ENCODE results near the gene CORO6. TPM values are rescaled to one million over a fixed set of nuclear protein-coding genes. Genes with fewer than 3 reads are reported as not detected.

Gene CORO6
- total RNA-seq, 1 donor from 2014 or later: 1.4 TPM

DNA sequence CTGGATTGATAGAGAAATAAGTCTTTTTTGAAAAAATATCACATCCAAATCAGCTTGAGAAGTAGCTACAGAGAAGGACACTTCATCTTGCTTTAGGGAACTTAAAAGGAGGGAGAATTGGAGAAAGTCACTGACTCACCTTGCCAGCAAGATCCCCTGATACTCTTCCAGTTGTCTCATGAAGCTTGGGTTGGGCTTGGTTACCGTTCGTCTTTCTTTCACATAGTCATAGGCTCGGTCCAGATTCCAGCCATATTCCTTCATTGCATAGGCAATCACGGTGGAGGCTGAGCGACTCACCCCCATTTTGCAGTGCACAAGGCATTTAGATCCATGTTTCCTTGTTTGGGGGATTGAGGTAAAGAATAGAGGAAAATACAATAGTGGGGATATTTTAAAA is 25.3 kb upstream of the CORO6 start:
- no peak for DNase-seq
- H3K4me1 Mint-ChIP-seq (ENCODE audit: low read depth, unreplicated experiment): peaks cover under 1% of the 10 kb centered on the region
- TF ChIP-seq, protein P1, sequence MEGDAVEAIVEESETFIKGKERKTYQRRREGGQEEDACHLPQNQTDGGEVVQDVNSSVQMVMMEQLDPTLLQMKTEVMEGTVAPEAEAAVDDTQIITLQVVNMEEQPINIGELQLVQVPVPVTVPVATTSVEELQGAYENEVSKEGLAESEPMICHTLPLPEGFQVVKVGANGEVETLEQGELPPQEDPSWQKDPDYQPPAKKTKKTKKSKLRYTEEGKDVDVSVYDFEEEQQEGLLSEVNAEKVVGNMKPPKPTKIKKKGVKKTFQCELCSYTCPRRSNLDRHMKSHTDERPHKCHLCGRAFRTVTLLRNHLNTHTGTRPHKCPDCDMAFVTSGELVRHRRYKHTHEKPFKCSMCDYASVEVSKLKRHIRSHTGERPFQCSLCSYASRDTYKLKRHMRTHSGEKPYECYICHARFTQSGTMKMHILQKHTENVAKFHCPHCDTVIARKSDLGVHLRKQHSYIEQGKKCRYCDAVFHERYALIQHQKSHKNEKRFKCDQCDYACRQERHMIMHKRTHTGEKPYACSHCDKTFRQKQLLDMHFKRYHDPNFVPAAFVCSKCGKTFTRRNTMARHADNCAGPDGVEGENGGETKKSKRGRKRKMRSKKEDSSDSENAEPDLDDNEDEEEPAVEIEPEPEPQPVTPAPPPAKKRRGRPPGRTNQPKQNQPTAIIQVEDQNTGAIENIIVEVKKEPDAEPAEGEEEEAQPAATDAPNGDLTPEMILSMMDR (IDR thresholded peaks at IDR 0.05; ENCODE audit: partially characterized antibody, unreplicated experiment): no peak
- H3K27ac Mint-ChIP-seq (ENCODE audit: unreplicated experiment): no peak overlapping the region
- no peak overlapping the region for H3K4me3 Mint-ChIP-seq (ENCODE audit: unreplicated experiment)
- H3K9me3 Mint-ChIP-seq (ENCODE audit: unreplicated experiment): peaks cover 2% of the 10 kb centered on the region
- no peaks in the 10 kb centered on the region for H3K36me3 Mint-ChIP-seq (ENCODE audit: unreplicated experiment)
- H3K27me3 Mint-ChIP-seq (ENCODE audit: unreplicated experiment): no peaks in the 10 kb centered on the region

- Mint-ChIP-seq H3K27me3 (ENCODE audit: unreplicated experiment) (peaks cover 1% of the 10 kb centered on the region), H3K4me3 (ENCODE audit: unreplicated experiment) (no peak overlapping the region), H3K27ac (ENCODE audit: unreplicated experiment) (no peak overlapping the region), H3K4me1 (ENCODE audit: low read depth, unreplicated experiment) (peaks cover 10% of the 10 kb centered on the region), H3K36me3 (ENCODE audit: unreplicated experiment) (no peaks in the 10 kb centered on the region), H3K9me3 (ENCODE audit: unreplicated experiment) (peaks cover 2% of the 10 kb centered on the region)
- no peak for DNase-seq
- TF ChIP-seq, protein P1 (IDR thresholded peaks at IDR 0.05; ENCODE audit: partially characterized antibody, unreplicated experiment): no peak
Observed at GRCh38 chr17:29645515-29646051, 22.9 kb upstream of the CORO6 start.

GRCh38 chr17:29643817-29644160 is 21.1 kb upstream of the CORO6 start:
- H3K9me3 Mint-ChIP-seq (ENCODE audit: unreplicated experiment): peaks cover 2% of the 10 kb centered on the region
- TF ChIP-seq, protein P1 (IDR thresholded peaks at IDR 0.05; ENCODE audit: partially characterized antibody, unreplicated experiment): no peak
- peaks cover 2% of the 10 kb centered on the region for H3K27me3 Mint-ChIP-seq (ENCODE audit: unreplicated experiment)
- no peak overlapping the region for H3K27ac Mint-ChIP-seq (ENCODE audit: unreplicated experiment)
- H3K36me3 Mint-ChIP-seq (ENCODE audit: unreplicated experiment): no peaks in the 10 kb centered on the region
- H3K4me3 Mint-ChIP-seq (ENCODE audit: unreplicated experiment): no peak overlapping the region
- DNase-seq: no peak
- peaks cover 15% of the 10 kb centered on the region for H3K4me1 Mint-ChIP-seq (ENCODE audit: low read depth, unreplicated experiment)

DNA sequence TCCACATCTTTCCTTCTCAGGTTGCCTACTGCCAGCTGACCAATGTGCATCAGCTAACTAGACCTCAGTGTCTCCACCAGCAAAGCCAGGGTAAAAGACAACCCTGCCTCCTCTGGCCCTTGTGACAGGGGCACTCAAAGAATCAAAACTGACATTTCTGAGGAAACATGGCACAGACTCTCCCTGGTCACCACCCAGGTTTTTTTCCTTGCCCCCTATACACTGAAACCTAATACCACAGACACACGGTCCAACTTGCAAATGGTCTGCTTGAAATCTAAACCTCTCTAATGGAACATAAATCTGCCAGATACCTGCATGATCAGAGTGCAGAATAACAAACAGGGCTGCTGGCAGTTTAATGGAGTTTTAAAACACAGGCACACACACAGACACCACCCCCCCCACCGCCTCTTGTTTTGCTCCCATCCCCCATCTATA is 19.5 kb upstream of the CORO6 start:
- Mint-ChIP-seq H3K9me3 (ENCODE audit: unreplicated experiment) (peaks cover 2% of the 10 kb centered on the region), H3K4me1 (ENCODE audit: low read depth, unreplicated experiment) (peaks cover 15% of the 10 kb centered on the region), H3K27ac (ENCODE audit: unreplicated experiment) (peak overlapping the region; percentile 17), H3K4me3 (ENCODE audit: unreplicated experiment) (no peak overlapping the region), H3K27me3 (ENCODE audit: unreplicated experiment) (peaks cover 2% of the 10 kb centered on the region), H3K36me3 (ENCODE audit: unreplicated experiment) (no peaks in the 10 kb centered on the region)
- no peak for DNase-seq
- TF ChIP-seq, protein P1 (IDR thresholded peaks at IDR 0.05; ENCODE audit: partially characterized antibody, unreplicated experiment): no peak

DNA sequence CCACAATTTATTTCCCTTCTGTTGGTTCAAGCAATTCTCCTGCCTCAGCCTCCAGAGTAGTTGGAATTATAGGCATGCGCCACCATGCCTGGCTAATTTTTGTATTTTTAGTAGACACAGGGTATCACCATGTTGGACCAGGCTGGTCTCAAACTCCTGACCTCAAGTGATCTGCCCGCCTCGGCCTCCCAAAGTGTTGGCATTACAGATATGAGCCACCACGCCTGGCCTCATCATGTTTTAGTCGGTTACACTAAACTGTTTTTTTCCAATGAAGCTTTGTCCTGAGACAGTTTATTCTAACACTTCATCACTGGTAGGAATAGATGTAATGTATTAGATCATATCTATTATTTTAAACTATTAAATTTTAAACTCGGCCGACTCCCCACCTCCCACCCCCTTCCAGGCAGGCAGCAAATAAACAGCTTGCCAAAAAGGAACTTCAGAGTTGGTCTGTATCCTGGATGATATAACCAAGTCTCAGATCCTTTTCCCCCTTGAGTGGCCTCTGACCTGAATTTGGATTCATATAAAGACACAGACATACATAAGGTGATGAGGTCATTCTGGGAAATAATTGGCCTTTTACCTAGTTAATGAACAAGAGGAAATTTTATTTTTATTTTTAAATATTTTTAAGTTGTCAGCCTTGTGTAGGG is 18.4 kb upstream of the CORO6 start:
- Mint-ChIP-seq H3K9me3 (ENCODE audit: unreplicated experiment) (peaks cover 2% of the 10 kb centered on the region), H3K27me3 (ENCODE audit: unreplicated experiment) (peaks cover 2% of the 10 kb centered on the region), H3K4me1 (ENCODE audit: low read depth, unreplicated experiment) (peaks cover 15% of the 10 kb centered on the region), H3K27ac (ENCODE audit: unreplicated experiment) (no peak overlapping the region), H3K36me3 (ENCODE audit: unreplicated experiment) (no peaks in the 10 kb centered on the region), H3K4me3 (ENCODE audit: unreplicated experiment) (no peak overlapping the region)
- TF ChIP-seq, protein P1 (IDR thresholded peaks at IDR 0.05; ENCODE audit: partially characterized antibody, unreplicated experiment): no peak
- DNase-seq: no peak
